PFSK-1 (cell line): ENCODE results near the gene OBSL1.

Experiments used
- FOXP2 ChIP-seq: optimal IDR thresholded peaks from 2 replicates; pipeline ENCODE3; 2011; ENCODE audit warnings: borderline replicate concordance, control low read depth, inconsistent platforms; ENCODE audit not compliant: insufficient read depth; ENCODE audit errors: extremely low read length, extremely low read depth
- POLR2AphosphoS5 ChIP-seq: IDR thresholded peaks from 2 replicates; pipeline ENCODE4 v1.6.1; 2012; ENCODE audit warnings: low read depth, mild to moderate bottlenecking, control low read depth, low read length, moderate library complexity
- SIN3A ChIP-seq: IDR thresholded peaks from 2 replicates; pipeline ENCODE4 v1.6.1; 2012; ENCODE audit warnings: mild to moderate bottlenecking, low read length, moderate library complexity, borderline replicate concordance; ENCODE audit not compliant: insufficient read depth
- TAF1 ChIP-seq: IDR thresholded peaks from 2 replicates; pipeline ENCODE4 v1.6.1; 2012; ENCODE audit warnings: low read length, control low read depth, borderline replicate concordance; ENCODE audit not compliant: insufficient read depth
- TF ChIP-seq, protein P1 (sequence below), 2 experiments: IDR thresholded peaks; 2 replicates each; pipeline versions ENCODE4 v1.6.1 to v1.8.0; 2011 to 2012; ENCODE audit warnings: low read depth in 2 of 2, low read length in 2 of 2, control low read depth in 1 of 2, inconsistent platforms in 1 of 2, mild to moderate bottlenecking in 1 of 2, moderate library complexity in 1 of 2; ENCODE audit not compliant: insufficient read depth in 1 of 2

DNA sequence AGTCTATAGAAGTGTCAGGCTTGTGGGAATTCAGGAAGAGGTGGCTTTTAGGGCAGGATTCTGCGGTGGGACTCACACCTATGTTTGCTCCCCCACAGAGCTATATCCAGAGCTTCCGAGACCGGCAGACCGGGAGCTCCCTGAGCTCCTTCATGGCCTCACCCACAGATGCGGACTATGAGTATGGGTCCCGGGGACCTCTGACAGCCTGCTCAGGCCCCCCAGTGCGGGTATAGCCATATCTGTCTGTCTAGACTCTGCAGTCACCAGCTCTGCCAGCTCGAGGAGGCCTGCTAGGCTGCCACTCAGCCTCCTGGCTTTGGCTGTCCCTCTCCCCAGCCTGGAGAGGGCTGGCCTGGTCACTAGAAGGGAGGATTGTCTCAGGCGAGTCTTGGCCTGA, 21.7 kb downstream of the OBSL1 start:
- TF ChIP-seq TAF1, result no peak
- TF ChIP-seq, protein P1, sequence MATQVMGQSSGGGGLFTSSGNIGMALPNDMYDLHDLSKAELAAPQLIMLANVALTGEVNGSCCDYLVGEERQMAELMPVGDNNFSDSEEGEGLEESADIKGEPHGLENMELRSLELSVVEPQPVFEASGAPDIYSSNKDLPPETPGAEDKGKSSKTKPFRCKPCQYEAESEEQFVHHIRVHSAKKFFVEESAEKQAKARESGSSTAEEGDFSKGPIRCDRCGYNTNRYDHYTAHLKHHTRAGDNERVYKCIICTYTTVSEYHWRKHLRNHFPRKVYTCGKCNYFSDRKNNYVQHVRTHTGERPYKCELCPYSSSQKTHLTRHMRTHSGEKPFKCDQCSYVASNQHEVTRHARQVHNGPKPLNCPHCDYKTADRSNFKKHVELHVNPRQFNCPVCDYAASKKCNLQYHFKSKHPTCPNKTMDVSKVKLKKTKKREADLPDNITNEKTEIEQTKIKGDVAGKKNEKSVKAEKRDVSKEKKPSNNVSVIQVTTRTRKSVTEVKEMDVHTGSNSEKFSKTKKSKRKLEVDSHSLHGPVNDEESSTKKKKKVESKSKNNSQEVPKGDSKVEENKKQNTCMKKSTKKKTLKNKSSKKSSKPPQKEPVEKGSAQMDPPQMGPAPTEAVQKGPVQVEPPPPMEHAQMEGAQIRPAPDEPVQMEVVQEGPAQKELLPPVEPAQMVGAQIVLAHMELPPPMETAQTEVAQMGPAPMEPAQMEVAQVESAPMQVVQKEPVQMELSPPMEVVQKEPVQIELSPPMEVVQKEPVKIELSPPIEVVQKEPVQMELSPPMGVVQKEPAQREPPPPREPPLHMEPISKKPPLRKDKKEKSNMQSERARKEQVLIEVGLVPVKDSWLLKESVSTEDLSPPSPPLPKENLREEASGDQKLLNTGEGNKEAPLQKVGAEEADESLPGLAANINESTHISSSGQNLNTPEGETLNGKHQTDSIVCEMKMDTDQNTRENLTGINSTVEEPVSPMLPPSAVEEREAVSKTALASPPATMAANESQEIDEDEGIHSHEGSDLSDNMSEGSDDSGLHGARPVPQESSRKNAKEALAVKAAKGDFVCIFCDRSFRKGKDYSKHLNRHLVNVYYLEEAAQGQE (IDR thresholded peaks at IDR 0.05; ENCODE audit: insufficient read depth in 1 of 2, low read depth in 2 of 2, low read length in 2 of 2), result no peak
- TF ChIP-seq POLR2AphosphoS5, result no peak
- TF ChIP-seq SIN3A, result no peak
- TF ChIP-seq FOXP2, result no peak
